HepG2 (cell line): ENCODE results near the gene IRS1. TPM values are rescaled to one million over a fixed set of nuclear protein-coding genes. Genes with fewer than 3 reads are reported as not detected.

Experiments
- CCDC6 ChIP-seq: sonication (generic); formaldehyde crosslinking; IDR thresholded peaks from 2 replicates; pipeline ENCODE4 v1.8.1; 2022; ENCODE audit warnings: mild to moderate bottlenecking, missing genetic modification reagents, moderate library complexity
- CENPT ChIP-seq: sonication (generic); formaldehyde crosslinking; IDR thresholded peaks from 2 replicates; pipeline ENCODE4 v1.8.0; 2022; ENCODE audit warnings: low read depth, mild to moderate bottlenecking, moderate library complexity, missing genetic modification reagents
- EHMT2 ChIP-seq: fragments of 200-600 bp; sonication (generic); IDR thresholded peaks from 2 replicates; pipeline ENCODE4 v1.7.0; 2017; ENCODE audit warnings: antibody characterized with exemption, low read depth, low read length, borderline replicate concordance
- ELF3 ChIP-seq: IDR thresholded peaks from 2 replicates; pipeline ENCODE4 v1.6.1; 2016; ENCODE audit warnings: missing genetic modification reagents, missing compliant biosample characterization
- ETV5 ChIP-seq: IDR thresholded peaks from 2 replicates; pipeline ENCODE4 v1.6.1; 2018; ENCODE audit warnings: missing biosample characterization, missing genetic modification reagents, inconsistent platforms, borderline replicate concordance
- EZH2 ChIP-seq: conservative IDR thresholded peaks from 2 replicates; pipeline ENCODE4 v1.6.1; 2012; ENCODE audit warnings: mild to moderate bottlenecking, low read depth, low read length, moderate library complexity
- FOXK1 ChIP-seq: sonication (generic); formaldehyde crosslinking; IDR thresholded peaks from 2 replicates; pipeline ENCODE4 v1.4.0; 2020; ENCODE audit warnings: low read depth, missing genetic modification reagents, borderline replicate concordance
- NR2F1 ChIP-seq, 2 experiments: fragments of 450-650 bp in 1 of 2; formaldehyde crosslinking in 1 of 2; IDR thresholded peaks; 2 replicates each; pipeline versions ENCODE4 v1.5.0 to v1.6.1; 2016 to 2020; ENCODE audit warnings: mild to moderate bottlenecking in 1 of 2, missing compliant biosample characterization in 1 of 2, missing genetic modification reagents in 1 of 2, moderate library complexity in 1 of 2
- ZBTB44 ChIP-seq: sonication (generic); formaldehyde crosslinking; IDR thresholded peaks from 2 replicates; pipeline ENCODE4 v1.4.0; 2020; ENCODE audit warnings: missing genetic modification reagents
- ZNF224 ChIP-seq: sonication (generic); formaldehyde crosslinking; IDR thresholded peaks from 2 replicates; pipeline ENCODE4 v1.5.0; 2020; ENCODE audit warnings: mild to moderate bottlenecking, missing genetic modification reagents
- ZNF549 ChIP-seq: sonication (generic); formaldehyde crosslinking; IDR thresholded peaks from 2 replicates; pipeline ENCODE4 v1.5.0; 2020; ENCODE audit warnings: missing genetic modification reagents
- ZSCAN12 ChIP-seq: sonication (generic); formaldehyde crosslinking; IDR thresholded peaks from 2 replicates; pipeline ENCODE4 v1.9.0; 2021; ENCODE audit warnings: mild to moderate bottlenecking, missing genetic modification reagents
- ZSCAN29 ChIP-seq: sonication (generic); formaldehyde crosslinking; conservative IDR thresholded peaks from 2 replicates; pipeline ENCODE4 v1.4.0; 2020; ENCODE audit warnings: mild to moderate bottlenecking, missing genetic modification reagents
- polyA plus RNA-seq, 8 experiments: library from polyadenylated mRNA; depleted of rRNA in 3 of 8; stranded (reverse) in 7 of 8; unstranded in 1 of 8; fragments of >200 nt; fragmentation: Illumina TruSeq in 4 of 8; extraction: Trizol in 4 of 8; gene quantifications; 2 replicates each; pipeline versions ENCODE4 v1.2.1 to v1.2.3, GENCODE V29; 2011 to 2016; ENCODE audit warnings: low read depth in 4 of 8, missing spikeins in 1 of 8, mixed read lengths in 1 of 8; ENCODE audit not compliant: insufficient read depth in 1 of 8
- total RNA-seq, 5 experiments: library from RNA; depleted of rRNA; stranded (reverse); fragments of >200 nt; fragmentation: Illumina TruSeq; extraction: Trizol; gene quantifications; 2 replicates each; pipeline ENCODE4 v1.2.3, GENCODE V29; 2016; ENCODE audit warnings: low read depth in 1 of 5
- TF ChIP-seq, protein P1 (sequence below): sonication (generic); formaldehyde crosslinking; IDR thresholded peaks from 2 replicates; pipeline ENCODE4 v1.4.0; 2020; ENCODE audit warnings: low read depth, mild to moderate bottlenecking, missing genetic modification reagents
- TF ChIP-seq, protein P2 (sequence below): sonication (generic); formaldehyde crosslinking; IDR thresholded peaks from 2 replicates; pipeline ENCODE4 v1.4.0; 2020; ENCODE audit warnings: missing genetic modification reagents
- TF ChIP-seq, protein P3 (sequence below): sonication (generic); formaldehyde crosslinking; IDR thresholded peaks from 2 replicates; pipeline ENCODE4 v1.4.0; 2020; ENCODE audit warnings: missing genetic modification reagents

Gene IRS1
- total and polyA plus RNA-seq, 2 of the 13 experiments (the other 11 are each of a cell fraction or from before 2014, with no cell fraction given) = 8.7 to 9.0 TPM

GRCh38 chr2:226760412-226761194 lies 39.0 kb downstream of the IRS1 start (continued):
- TF ChIP-seq ZBTB44 (0 out of 2 replicates have a peak, but pooled peaks have one; percentile 63), EZH2 (no peak), ZNF549 (CRISPR knock-in tag) (peak; percentile 74; the same call in 1 of the 2 replicates), ZNF224 (CRISPR knock-in tag) (no peak), ZSCAN29 (CRISPR knock-in tag) (peak; percentile 66; the same call in 1 of the 2 replicates), EHMT2 (peak; percentile 90), ELF3 (CRISPR knock-in tag) (peak; percentile 83), CCDC6 (0 out of 2 replicates have a peak, but pooled peaks have one; percentile 32), ZSCAN12 (CRISPR knock-in tag) (no peak), ETV5 (peak; percentile 49; the same call in 1 of the 2 replicates), CENPT (no peak), FOXK1 (CRISPR knock-in tag) (peak; percentile 71; the same call in 1 of the 2 replicates), NR2F1 (CRISPR knock-in tag; IDR thresholded peaks at IDR 0.05) (peak; percentile 95)
- TF ChIP-seq, protein P1, sequence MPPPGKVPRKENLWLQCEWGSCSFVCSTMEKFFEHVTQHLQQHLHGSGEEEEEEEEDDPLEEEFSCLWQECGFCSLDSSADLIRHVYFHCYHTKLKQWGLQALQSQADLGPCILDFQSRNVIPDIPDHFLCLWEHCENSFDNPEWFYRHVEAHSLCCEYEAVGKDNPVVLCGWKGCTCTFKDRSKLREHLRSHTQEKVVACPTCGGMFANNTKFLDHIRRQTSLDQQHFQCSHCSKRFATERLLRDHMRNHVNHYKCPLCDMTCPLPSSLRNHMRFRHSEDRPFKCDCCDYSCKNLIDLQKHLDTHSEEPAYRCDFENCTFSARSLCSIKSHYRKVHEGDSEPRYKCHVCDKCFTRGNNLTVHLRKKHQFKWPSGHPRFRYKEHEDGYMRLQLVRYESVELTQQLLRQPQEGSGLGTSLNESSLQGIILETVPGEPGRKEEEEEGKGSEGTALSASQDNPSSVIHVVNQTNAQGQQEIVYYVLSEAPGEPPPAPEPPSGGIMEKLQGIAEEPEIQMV (CRISPR knock-in tag) = peak; percentile 40; the same call in 1 of the 2 replicates
- TF ChIP-seq, protein P2, sequence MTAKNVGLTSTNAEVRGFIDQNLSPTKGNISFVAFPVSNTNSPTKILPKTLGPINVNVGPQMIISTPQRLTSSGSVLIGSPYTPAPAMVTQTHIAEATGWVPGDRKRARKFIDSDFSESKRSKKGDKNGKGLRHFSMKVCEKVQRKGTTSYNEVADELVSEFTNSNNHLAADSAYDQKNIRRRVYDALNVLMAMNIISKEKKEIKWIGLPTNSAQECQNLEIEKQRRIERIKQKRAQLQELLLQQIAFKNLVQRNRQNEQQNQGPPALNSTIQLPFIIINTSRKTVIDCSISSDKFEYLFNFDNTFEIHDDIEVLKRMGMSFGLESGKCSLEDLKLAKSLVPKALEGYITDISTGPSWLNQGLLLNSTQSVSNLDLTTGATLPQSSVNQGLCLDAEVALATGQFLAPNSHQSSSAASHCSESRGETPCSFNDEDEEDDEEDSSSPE (CRISPR knock-in tag) = peak; percentile 31; the same call in 1 of the 2 replicates
- TF ChIP-seq, protein P3, sequence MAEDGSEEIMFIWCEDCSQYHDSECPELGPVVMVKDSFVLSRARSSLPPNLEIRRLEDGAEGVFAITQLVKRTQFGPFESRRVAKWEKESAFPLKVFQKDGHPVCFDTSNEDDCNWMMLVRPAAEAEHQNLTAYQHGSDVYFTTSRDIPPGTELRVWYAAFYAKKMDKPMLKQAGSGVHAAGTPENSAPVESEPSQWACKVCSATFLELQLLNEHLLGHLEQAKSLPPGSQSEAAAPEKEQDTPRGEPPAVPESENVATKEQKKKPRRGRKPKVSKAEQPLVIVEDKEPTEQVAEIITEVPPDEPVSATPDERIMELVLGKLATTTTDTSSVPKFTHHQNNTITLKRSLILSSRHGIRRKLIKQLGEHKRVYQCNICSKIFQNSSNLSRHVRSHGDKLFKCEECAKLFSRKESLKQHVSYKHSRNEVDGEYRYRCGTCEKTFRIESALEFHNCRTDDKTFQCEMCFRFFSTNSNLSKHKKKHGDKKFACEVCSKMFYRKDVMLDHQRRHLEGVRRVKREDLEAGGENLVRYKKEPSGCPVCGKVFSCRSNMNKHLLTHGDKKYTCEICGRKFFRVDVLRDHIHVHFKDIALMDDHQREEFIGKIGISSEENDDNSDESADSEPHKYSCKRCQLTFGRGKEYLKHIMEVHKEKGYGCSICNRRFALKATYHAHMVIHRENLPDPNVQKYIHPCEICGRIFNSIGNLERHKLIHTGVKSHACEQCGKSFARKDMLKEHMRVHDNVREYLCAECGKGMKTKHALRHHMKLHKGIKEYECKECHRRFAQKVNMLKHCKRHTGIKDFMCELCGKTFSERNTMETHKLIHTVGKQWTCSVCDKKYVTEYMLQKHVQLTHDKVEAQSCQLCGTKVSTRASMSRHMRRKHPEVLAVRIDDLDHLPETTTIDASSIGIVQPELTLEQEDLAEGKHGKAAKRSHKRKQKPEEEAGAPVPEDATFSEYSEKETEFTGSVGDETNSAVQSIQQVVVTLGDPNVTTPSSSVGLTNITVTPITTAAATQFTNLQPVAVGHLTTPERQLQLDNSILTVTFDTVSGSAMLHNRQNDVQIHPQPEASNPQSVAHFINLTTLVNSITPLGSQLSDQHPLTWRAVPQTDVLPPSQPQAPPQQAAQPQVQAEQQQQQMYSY = no peak
